KOPT-K1 (cell line): ENCODE results near the gene EPN1.

ENCODE experiments used
- H3K27ac ChIP-seq: fragments of 200-600 bp; sonication (generic); 2 replicates; pipeline ENCODE4 v1.5.1; 2016; ENCODE audit warnings: antibody characterized with exemption, mild to moderate bottlenecking, low read depth, low read length; ENCODE audit not compliant: poor library complexity, severe bottlenecking
- H3K36me3 ChIP-seq: fragments of 200-600 bp; sonication (generic); 2 replicates; pipeline ENCODE4 v1.5.1; 2017; ENCODE audit warnings: antibody characterized with exemption, mild to moderate bottlenecking, low read length, moderate library complexity; ENCODE audit not compliant: insufficient read depth
- H3K9me3 ChIP-seq: fragments of 200-600 bp; sonication (generic); 2 replicates; pipeline ENCODE4 v1.5.1; 2017; ENCODE audit warnings: antibody characterized with exemption, low read length, mild to moderate bottlenecking; ENCODE audit not compliant: insufficient read depth, poor library complexity, severe bottlenecking

Gene EPN1

GRCh38 chr19:55688422-55689218, 13.6 kb downstream of the EPN1 start:
- Histone ChIP-seq H3K36me3 (peaks cover 100% of the 10 kb centered on the region), H3K9me3 (no peaks in the 10 kb centered on the region), H3K27ac (no peak overlapping the region)

DNA sequence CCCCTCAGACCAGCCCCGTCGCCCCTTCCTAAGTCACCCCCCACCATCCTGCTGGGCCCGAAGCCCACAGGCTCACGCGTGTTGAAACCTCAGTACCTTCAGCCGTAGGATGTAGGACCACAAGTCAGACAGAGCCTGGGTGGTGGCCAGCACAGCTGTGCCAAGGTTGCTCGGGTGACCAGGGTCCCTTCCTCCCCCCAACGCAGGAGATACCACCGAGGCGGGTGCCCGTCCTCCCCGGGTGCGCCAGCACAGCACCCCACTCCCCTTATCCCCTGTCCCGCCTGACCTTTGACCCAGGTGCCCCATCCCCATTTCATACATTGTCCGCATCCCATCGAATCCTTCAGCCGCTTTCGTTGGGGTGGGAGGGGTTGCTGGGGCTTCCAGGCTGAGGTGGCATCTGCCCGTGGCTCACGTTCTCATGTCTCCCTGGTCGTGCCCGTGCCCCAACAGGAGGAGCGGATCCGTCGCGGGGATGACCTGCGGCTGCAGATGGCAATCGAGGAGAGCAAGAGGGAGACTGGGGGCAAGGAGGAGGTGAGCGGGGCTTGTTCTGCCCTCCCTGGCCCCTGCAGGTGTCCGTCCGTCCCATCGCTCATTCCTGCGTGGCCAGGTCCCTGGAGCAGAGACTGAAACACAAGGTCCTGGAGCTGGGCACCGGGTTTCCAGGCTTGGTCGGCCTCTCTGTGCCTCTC, 14.5 kb downstream of the EPN1 start:
- Histone ChIP-seq H3K27ac (no peak overlapping the region), H3K36me3 (peaks cover 100% of the 10 kb centered on the region)

GRCh38 chr19:55690109-55690768, 15.2 kb downstream of the EPN1 start:
- Histone ChIP-seq H3K9me3 (no peaks in the 10 kb centered on the region), H3K36me3 (peaks cover 100% of the 10 kb centered on the region), H3K27ac (no peak overlapping the region)

More for the DNA sequence above, 14.5 kb downstream of the EPN1 start:
- no peaks in the 10 kb centered on the region for H3K9me3 ChIP-seq

- Histone ChIP-seq H3K27ac (no peak overlapping the region), H3K36me3 (peaks cover 100% of the 10 kb centered on the region), H3K9me3 (no peaks in the 10 kb centered on the region)
Measured at GRCh38 chr19:55690769-55691545, 15.9 kb downstream of the EPN1 start.

DNA sequence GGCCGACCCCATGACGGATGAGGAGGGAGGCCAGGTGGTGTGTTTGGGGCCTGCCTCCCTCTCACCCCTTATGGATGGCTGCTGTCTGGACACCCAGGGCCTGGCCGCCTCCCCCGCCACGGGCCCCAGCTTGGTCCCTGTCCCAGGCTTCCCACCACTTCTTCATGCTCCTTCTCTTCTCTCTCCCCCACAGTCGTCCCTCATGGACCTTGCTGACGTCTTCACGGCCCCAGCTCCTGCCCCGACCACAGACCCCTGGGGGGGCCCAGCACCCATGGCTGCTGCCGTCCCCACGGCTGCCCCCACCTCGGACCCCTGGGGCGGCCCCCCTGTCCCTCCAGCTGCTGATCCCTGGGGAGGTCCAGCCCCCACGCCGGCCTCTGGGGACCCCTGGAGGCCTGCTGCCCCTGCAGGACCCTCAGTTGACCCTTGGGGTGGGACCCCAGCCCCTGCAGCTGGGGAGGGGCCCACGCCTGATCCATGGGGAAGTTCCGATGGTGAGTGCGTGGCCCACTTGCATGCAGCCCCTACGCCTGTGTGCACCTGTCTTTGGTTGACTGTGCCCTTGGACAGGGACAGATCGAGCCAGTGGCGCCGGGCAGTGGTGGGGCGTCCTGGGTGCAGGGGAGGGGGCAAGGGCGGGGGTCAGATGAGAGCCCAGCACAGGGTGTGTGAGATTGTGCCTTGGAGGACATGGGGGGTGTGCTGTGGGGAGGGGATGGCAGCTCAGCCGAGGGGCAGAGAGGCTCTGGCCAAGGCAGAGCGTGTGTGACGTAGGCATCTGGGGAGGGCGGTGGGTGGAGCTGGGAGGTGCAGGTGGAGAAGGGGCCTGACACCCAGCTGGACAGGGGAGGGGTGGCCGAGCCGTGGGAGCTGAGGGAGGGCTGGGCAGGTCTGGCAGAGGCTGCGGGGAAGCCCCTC, 16.8 kb downstream of the EPN1 start:
- H3K9me3 ChIP-seq: no peaks in the 10 kb centered on the region
- no peak overlapping the region for H3K27ac ChIP-seq
- peaks cover 100% of the 10 kb centered on the region for H3K36me3 ChIP-seq

DNA sequence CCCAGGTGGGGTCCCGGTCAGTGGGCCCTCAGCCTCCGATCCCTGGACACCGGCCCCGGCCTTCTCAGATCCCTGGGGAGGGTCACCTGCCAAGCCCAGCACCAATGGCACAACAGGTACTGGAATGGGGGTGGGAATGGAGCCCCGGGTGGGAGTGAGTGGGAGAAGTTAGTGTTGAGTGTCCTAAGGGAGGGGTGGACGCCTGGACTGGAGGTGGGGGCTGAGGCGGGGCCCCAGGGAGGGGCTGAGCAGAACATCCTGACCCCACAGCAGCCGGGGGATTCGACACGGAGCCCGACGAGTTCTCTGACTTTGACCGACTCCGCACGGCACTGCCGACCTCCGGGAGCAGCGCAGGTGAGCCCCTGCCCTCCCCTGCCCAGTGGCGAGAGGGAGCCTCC, 17.7 kb downstream of the EPN1 start:
- H3K36me3 ChIP-seq: peaks cover 100% of the 10 kb centered on the region
- H3K27ac ChIP-seq: no peak overlapping the region
- no peaks in the 10 kb centered on the region for H3K9me3 ChIP-seq

GRCh38 chr19:55693336-55693974, 18.4 kb downstream of the EPN1 start:
- peaks cover 100% of the 10 kb centered on the region for H3K36me3 ChIP-seq
- no peaks in the 10 kb centered on the region for H3K9me3 ChIP-seq
- H3K27ac ChIP-seq: no peak overlapping the region

GRCh38 chr19:55694241-55694655, 19.2 kb downstream of the EPN1 start:
- no peaks in the 10 kb centered on the region for H3K9me3 ChIP-seq
- H3K36me3 ChIP-seq: peaks cover 96% of the 10 kb centered on the region

GRCh38 chr19:55694656-55695491, 19.8 kb downstream of the EPN1 start:
- Histone ChIP-seq H3K36me3 (peaks cover 94% of the 10 kb centered on the region), H3K27ac (no peak overlapping the region), H3K9me3 (no peaks in the 10 kb centered on the region)

More at GRCh38 chr19:55694241-55694655, 19.2 kb downstream of the EPN1 start:
- no peak overlapping the region for H3K27ac ChIP-seq

DNA sequence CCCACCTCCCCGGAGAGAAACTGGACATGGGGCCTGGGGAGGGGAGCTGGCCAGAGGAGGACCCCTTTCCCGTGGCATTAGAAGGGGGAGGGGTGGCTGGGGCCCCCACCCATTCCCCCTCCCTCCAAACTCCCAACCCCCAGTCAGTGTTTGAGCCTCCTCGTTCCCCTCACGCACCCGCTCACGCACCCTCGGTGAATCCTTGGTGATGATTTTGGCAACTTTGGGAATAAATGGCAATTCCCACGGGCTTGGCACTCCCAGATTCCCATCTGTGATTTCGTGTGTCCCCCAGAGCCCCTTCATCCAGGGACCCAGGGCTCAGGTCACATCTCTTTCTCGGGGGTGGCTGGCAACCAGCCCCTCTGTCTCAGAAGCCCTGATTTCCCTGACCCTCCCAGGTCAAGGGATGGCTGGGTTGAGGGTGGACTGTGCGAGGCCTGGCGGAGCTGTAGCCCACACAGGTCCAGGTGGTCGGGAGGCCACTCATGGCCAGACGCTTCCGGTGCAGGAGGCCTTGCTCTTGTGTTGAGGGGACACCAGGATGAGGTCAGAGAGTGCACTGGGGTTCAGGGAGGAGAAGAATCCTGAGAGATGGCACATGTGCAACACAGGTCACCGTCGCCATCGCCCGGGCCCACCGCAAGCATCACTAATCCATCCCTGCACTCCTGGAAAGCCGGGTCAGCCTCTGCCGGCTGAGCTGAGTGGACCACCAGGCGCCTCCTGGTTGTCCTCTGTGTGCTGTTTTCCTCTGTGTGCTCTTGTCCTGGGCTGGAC, 20.7 kb downstream of the EPN1 start:
- Histone ChIP-seq H3K36me3 (peaks cover 92% of the 10 kb centered on the region), H3K9me3 (no peaks in the 10 kb centered on the region), H3K27ac (no peak overlapping the region)

- peaks cover 86% of the 10 kb centered on the region for H3K36me3 ChIP-seq
- H3K27ac ChIP-seq: no peak overlapping the region
- H3K9me3 ChIP-seq: no peaks in the 10 kb centered on the region
Measured at GRCh38 chr19:55696301-55697068, 21.5 kb downstream of the EPN1 start.

GRCh38 chr19:55697069-55697440, 22.0 kb downstream of the EPN1 start:
- no peaks in the 10 kb centered on the region for H3K9me3 ChIP-seq
- peaks cover 80% of the 10 kb centered on the region for H3K36me3 ChIP-seq
- no peak overlapping the region for H3K27ac ChIP-seq
